ENCODE results near the gene PLEKHA1.

- TF ChIP-seq CTCF (conservative IDR thresholded peaks at IDR 0.05; ENCODE audit: low read depth, low read length) (no peak), EZH2 (IDR thresholded peaks at IDR 0.05; ENCODE audit: borderline replicate concordance, low read depth, low read length, poor library complexity, severe bottlenecking) (no peak)
Measured at GRCh38 chr10:122381680-122382079, 7.2 kb downstream of the PLEKHA1 start.

Measured in A673 (cell line).